HG03521 (cell line): ENCODE results near the gene COPZ2.
"Not testable (repeated sequence)": the region's sequence is repeated elsewhere in the genome, so short reads cannot be mapped to it uniquely, and the experiment has no call there.

Experiments
- ATAC-seq: cut with Tn5 transposase; IDR thresholded peaks from one replicate; pipeline ENCODE4 v1.9.1; 2021; ENCODE audit warnings: mild to moderate bottlenecking, moderate library complexity; ENCODE audit not compliant: unreplicated experiment

COPZ2 gene

DNA sequence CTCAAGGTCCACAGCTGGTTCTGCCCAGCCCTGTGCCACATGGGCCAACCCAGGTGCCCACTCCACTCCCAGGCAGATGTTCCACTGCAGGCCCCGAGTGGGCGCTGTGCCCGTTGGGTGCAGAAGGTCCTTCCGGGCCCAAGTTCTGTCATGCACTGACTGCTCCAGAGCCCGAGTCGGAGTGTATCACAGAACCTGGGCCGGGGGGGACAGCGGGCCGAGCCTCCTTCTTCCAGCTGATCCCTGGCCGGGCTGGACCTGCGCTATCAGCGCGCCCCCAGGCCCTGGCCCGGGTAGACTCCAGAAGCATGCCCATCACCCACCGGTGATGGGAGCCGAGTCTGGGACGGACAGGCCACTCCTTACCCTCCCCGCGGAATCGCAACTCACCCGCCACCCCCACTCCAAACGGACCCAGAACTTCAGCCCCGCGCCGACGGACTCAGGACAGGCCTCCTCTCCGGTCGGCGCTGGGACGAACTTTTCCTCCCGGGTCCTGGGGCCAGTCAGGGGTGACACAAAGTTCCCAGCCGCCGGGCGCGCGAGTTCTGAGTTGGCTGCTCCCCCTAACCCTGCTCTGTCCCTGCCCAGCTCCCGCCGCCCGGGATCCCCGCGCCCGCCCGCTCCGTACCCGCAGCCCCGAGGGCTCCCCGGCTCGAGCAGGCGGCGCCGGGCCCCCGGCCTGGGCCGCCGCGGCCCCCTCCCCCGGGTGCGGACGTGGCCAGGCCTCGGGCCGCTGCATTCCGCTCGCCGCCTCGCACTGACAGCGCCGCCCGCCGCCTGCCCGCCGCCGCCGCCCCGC lies at the start of gene COPZ2:
Gene COPZ2 (minus strand): TSS at position 762 of the 802 bp plus-strand sequence. CDS start 20 bp downstream, at position 742.
- no peak for ATAC-seq

DNA sequence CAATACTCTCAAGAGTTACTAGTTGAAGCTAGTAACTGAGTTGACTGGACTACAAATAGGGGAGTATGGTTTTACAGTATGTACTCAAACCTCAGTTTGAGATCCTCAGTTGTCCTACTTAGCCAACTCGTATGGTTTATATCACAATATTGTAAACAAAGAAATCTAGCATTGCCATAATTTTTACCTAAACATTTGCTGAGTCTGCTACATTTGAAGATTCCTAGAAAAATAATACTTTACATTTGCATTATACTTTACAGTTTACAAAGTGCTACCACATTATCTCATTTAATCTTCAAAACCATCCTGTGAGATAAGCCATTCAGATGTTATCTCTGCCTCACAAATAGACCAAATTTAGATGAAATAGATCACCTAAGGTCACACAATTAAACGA lies 47.3 kb upstream of the COPZ2 start:
- ATAC-seq: no peak

DNA sequence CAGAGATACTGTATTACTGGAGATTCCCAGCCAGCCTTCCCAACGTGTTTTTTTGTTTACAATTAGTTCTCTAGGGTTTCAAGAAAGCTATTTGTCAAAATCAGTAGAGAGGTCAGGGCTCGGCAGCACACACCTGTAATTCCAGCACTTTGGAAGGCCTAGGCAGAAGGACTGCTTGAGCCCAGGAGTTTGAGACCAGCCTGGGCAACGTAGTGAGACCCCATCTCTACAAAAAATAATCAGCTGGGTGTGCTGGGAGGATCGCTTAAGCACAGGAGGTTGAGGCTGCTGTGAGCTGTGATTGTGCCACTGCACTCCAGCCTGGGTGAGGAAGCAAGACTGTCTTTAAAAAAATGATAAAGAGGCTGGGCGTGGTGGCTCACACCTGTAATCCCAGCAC lies 44.3 kb upstream of the COPZ2 start:
- no peak for ATAC-seq

- ATAC-seq: not testable (repeated sequence)
Measured at GRCh38 chr17:48077152-48077551, 39.6 kb upstream of the COPZ2 start.

GRCh38 chr17:48074322-48075081 lies 36.9 kb upstream of the COPZ2 start:
- ATAC-seq: no peak

DNA sequence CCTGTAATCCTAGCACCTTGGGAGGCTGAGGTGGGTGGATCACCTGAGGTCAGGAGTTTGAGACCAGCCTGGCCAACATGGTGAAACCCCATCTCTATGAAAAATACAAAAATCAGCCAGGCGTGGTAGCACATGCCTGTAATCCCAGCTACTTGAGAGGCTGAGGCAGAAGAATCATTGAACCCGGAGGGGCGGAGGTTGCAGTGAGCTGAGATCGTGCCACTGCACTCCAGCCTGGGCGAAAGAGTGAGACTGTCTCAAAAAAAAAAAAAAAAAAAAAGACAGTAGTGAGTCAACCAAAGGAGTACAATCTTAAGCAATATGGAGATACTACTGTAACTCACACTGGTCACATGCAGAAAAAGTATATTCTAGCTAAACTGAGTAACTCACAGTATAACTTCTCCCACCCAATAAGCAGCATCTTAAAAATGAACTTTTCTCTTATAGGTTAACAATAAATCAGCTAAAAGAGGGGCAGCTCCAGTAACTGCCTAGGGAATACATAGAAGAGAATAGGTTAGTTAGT lies 36.0 kb upstream of the COPZ2 start:
- ATAC-seq: not testable (repeated sequence)

DNA sequence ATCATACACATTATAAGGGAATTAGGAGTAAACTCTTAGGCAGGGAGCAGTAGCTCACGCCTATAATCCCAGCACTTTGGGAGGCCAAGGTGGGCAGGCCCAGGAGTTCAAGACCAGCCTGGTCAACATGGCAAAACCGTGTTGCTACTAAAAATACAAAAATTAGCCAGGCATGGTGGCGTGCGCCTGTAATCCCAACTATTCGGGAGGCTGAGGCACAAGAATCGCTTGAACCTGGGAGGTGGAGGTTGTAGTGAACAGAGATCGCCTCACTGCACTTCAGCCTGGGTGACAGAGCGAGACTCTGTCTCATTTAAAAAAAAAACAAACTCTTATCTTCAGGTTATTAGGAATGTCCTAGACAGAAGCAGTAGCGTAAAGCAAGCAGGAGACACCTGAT lies 35.2 kb upstream of the COPZ2 start:
- ATAC-seq: not testable (repeated sequence)

DNA sequence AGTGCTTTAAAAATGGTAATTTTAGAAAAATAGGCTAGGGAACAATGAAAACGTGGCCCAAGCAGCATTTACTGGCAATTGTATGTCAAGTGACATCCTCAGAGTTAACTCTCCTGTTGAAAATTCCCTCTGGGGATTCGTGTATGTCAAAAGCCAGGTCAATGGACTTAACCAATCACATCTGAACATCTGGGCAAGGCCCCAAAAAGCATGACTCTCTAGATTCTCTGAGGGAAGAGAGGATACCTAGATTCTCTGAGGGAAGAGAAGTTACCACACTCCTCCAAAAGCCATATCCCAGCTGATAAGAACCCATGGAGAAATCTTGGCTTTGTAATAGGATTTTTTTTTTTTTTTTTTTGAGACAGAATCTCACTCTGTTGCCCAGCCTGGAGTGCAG lies 34.1 kb upstream of the COPZ2 start:
- no peak for ATAC-seq

DNA sequence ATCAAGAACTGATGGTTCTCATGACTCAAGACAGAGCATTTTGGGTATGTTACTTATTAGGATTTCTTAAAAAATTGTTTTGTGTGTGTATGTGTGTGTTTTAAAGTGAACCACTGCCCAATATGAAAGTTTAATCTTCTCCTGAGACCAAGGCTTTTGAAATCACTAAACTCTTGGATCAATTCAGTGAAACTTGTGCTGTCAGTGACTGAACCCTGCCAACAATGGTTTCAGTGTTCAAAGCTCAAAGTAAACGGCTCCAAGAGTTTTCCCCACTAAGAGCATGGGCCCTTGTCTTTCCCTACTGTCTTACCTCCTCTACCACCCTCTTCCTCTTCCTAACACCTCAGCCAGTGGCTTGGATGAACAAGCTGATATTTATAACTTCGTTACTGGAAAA lies 32.6 kb upstream of the COPZ2 start:
- no peak for ATAC-seq

GRCh38 chr17:48068491-48068961 lies 30.9 kb upstream of the COPZ2 start:
- ATAC-seq: no peak

GRCh38 chr17:48067808-48068207 lies 30.2 kb upstream of the COPZ2 start:
- ATAC-seq: not testable (repeated sequence)

DNA sequence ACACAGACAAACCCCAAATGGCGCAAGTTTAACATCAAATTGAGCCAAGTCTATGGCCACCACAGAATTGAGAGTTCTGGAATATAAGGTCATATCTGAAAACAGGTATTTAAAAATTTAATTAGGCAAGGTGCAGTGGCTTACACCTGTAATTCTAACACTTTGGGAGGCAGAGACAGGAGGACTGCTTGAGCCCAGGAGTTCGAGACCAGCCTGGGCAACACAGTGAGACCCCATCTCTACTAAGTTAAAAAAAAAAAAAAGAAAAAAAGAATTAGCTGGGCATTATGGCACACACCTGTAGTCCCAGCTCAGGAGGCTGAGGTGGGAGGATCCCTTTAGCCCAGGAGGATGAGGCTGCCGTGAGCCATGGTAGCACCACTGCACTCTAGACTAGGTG lies 29.6 kb upstream of the COPZ2 start:
- no peak for ATAC-seq

DNA sequence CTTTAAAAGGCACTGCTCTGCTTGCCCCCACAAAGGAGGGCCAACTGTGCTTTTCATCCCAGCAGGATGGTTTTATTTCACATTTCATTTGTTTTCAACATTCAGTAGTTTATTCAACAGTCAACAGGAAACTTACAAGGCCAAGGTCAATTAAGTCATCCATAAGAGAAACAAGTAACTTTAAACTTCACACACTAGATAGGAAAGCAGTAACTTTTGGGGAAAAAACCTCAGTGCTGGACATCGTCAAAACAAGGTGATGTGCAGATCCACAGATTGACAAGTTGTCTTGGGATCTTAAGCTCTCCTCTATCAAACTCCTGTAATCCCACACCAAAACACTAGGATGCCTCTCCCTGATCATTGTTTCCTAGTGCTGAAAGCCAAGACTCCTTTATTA lies 29.1 kb upstream of the COPZ2 start:
- ATAC-seq: no peak

GRCh38 chr17:48066192-48066591 lies 28.6 kb upstream of the COPZ2 start:
- no peak for ATAC-seq

GRCh38 chr17:48064638-48065037 lies 27.0 kb upstream of the COPZ2 start:
- no peak for ATAC-seq

GRCh38 chr17:48062273-48062672 lies 24.7 kb upstream of the COPZ2 start:
- ATAC-seq: no peak

DNA sequence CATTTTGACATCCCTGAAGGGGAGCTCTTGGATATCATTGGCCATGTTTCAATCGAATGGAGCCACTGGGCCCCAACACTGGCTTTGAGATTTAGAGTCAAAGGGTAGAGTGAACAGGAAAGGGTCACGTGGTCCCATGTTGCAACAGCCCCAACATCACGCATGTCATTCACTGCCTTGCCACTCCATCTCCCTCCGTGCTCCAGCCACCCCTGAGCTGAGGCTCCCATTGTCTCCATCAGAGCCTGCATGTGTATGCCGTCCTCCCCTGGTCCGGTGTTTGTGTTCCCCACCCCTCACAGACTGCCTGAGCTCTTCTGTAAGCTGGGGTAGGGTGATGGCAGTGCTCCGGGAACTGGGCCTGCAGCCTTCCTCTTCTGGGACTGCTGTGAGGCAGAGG lies 22.7 kb upstream of the COPZ2 start:
- no peak for ATAC-seq

- ATAC-seq: no peak
Measured at GRCh38 chr17:48059125-48059668, 21.6 kb upstream of the COPZ2 start.

GRCh38 chr17:48058393-48059124 lies 21.0 kb upstream of the COPZ2 start:
- no peak for ATAC-seq

GRCh38 chr17:48057626-48058025 lies 20.0 kb upstream of the COPZ2 start:
- ATAC-seq: no peak

DNA sequence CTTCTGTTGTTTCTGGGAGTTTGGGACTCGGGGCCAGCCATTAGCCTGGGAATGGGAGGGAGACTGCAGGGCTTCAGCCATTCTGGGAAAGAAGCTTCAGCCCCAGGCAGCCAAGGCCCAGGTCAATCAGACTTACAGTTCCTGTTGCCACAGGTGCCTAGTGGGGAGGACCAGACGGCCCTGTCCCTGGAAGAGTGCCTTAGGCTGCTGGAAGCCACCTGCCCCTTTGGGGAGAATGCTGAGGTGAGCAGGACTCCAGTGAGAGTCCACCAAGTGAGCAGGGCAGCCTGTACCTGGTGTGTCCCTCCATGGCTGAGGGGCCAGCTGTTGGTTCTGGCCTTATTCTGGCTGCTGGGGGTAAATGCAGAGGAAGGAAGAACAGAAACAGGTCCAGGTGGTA lies 19.3 kb upstream of the COPZ2 start:
- ATAC-seq: no peak
